ENCODE data around the gene CPN2.

Gene CPN2, protein sequence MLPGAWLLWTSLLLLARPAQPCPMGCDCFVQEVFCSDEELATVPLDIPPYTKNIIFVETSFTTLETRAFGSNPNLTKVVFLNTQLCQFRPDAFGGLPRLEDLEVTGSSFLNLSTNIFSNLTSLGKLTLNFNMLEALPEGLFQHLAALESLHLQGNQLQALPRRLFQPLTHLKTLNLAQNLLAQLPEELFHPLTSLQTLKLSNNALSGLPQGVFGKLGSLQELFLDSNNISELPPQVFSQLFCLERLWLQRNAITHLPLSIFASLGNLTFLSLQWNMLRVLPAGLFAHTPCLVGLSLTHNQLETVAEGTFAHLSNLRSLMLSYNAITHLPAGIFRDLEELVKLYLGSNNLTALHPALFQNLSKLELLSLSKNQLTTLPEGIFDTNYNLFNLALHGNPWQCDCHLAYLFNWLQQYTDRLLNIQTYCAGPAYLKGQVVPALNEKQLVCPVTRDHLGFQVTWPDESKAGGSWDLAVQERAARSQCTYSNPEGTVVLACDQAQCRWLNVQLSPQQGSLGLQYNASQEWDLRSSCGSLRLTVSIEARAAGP

DNA sequence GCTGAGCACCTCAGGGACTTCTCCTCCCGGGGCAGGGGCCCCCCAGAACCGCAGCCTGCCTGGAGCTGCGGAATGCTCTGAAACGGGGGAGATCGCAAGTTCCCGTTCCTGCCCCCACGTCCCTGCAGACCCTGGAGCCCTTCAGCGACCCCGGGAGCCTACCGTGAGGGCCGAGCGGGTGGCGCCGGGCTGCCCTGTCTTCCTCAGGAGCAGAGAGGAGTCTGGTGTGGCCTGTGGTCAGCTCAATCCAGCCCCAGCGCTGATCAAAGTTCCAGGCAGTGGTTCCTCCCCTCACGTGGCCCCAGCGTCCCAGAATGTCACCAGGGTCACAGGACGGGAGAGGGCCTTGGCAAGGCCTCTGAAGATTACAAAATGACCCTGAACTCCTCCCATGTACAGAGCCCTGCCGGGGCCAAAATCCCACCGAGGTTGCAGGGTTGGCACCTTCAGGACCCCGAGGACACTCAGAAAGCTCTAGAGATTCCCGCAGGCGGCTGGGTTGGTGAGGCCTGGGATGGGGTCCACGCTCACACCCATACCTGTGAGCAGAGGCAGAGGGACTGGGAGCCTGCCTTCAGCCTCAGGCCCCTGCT, at the start of gene CPN2:
Gene CPN2 (minus strand): TSS at position 249 of the 593 bp plus-strand sequence. CDS start 8,626 bp downstream, outside the sequence.
- no peak for DNase-seq

DNA sequence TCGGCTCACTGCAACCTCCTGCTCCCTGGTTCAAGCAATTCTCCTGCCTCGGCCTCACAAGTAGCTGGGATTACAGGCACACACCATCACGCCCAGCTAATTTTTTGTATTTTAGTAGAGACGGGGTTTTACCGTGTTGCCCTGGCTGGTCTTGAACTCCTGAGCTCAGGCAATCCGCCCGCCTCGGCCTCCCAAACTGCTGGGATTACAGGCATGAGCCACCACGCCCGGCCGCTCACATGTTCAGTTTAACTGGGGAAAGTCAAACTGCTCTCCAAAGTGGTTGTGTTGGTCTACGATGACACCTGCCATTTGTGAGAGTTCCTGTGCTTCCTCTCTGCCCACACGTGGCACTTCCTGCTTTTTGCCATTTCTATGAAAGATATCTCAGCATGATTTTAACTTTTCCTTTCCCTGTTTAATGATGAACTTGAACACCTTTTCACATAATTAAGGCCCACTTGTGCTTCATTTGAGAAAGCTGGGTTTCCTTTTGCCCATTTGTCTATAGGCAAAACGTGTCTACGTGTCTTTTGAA, 48.8 kb upstream of the CPN2 start:
- no peak for DNase-seq

DNA sequence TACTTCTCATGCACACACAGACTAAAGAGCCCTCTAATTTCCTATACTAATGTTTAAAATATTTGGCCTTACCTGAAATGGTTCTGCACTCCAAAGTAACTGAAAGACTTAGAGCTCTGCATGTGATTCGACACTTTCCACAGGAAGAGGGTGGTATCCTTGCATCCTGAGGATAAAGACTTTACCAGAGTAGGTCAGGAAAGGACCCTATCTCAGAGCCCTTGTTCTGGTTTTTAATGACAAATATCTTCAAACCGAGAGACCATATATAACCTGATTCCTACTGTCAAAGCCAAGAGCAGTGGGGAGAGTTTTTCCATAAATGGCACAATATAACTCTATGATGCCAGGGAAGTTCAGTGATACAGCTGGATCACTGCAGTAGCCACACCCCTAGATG, 48.0 kb upstream of the CPN2 start, which contains the start of gene GP5:
Gene GP5 (minus strand): TSS at position 101 of the 400 bp plus-strand sequence. CDS start 984 bp downstream, outside the sequence.
- no peak for DNase-seq

DNA sequence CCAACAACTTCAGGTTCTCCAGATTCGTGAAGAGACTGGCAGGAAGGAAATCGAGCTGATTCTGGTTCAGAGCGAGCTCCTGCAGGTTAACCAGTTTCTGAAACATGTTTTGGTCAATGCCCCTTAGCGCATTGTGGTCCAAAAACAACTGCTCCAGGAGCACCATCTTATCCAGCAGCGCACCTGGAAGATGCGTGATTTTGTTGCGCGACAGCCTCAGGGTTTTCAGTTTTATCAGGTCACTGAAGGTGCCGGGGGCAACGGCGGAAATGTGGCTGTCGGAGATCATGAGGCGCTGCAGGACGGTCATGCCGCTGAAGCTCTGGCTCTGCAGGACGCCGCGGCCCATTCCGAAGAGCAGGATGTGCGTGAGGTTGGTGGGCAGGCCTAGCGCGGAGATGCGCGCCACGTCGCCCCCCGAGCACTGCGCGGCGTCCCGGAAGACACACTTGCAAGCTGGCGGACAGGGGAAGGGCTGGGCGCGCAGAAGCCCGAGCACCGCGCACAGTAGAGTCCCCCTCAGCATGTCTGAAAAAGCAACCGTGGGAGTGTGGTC, 46.7 kb upstream of the CPN2 start:
- DNase-seq, result no peak

DNA sequence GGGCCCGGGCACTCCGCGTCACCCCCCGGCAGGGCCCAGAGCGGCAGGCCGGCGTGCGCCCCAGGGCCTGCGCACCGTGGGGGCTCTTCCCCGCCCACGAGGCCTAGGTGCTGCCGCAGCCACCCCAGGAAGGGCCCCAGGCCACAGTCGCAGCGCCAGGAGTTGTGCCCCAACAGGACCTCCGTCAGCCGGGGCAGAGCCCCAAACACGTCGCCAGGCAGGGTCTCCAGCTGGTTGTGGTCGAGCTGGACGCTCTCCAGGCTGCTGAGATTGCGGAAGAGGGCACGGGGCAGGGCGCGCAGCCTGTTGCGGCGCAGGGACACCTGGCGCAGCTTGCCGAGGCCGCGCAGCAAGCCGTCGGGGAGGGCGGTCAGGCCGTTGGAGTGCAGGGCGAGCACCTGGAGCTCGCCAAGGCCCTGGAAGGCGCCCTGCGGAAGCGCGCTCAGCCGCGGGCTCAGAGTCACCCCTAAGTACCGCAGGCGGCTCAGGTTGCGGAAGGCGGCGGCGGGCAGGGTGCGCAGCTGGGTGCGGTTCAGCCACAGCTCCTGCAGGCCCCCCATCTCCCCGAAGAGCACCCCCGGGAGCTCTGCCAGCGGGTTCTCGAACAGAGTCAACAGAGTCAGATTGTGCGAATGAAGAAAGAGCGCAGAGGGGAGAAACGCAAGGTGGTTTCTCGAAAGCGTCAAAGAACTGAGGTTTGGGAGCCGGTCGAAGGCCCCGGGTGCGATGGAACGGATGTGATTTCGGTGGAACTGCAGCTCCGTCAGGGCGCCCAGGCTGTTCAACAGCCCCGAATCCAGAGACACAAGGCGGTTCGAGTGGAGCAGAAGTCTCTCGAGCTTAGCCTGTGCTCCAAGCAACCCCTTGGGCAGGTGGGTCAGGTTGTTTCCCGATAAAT, 46.0 kb upstream of the CPN2 start:
- no peak for DNase-seq

DNA sequence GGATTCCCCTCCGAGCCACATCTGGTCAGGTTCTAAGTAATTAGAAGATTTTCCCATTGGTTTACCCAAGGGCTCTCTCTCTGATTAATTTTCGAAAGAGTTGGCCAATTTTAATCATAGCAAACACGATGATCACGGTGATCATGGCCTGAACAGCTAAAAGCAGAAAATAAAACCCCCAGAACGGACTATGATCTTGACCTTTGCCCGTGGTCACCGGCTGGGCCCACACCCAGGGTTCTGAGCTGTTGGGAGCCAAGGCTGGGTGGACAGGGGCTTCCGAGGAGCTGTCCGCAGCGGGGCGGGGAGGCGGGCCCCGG, 45.4 kb upstream of the CPN2 start:
- no peak for DNase-seq

DNA sequence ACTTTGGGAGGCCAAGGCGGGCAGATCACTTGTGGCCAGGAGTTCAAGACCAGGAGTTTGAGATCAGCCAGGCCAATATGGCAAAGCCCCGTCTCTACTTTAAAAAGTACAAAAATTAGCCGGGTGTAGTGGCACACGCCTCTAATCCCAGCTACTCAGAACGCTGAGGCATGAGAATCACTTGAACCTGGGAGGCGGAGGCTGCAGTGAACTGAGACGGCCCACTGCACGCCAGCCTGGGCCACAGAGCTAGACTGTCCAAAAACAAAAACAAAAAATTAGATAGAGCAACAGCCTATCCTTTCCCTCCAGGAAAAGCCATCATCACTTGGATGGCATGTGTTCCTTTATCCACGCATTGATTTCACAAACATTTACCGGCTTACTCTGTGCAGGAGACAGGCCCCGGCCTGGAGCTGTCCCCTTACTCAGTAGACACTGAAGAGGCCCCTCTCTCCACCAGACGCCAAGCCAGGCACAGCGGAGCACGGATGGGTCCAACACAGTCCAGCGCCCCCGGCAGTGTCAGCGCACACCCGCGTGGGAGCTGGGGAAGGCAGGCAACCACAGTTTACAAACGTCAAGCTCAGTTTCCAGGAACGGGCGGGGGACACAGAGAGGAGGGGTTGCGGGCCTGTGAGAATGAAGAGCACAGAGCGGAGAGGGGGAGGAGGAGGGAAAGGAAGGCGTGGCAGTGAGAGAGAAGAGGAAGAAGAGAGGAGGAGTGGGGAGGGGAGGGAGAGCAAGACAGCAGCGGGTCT, 44.8 kb upstream of the CPN2 start:
- no peak for DNase-seq

DNA sequence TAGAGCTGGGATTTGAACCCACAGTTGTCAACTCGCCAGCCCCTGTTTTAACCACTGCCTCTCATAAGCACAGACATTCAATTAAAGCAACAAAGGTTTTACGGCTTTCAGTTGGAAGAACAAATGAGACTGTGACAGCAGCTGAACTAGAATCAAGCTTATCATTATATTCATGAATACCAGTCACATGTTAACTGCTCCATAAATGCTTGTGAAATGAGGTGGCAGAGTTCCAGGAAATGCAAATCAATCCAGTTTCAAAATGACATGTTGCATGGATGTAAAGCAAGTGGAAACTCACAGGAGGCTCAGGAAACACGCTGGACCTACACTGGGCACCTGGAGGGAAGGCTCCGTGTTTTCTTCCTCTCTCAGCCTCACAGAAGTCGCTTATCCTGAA, 44.1 kb upstream of the CPN2 start:
- peak; percentile 36 for DNase-seq

DNA sequence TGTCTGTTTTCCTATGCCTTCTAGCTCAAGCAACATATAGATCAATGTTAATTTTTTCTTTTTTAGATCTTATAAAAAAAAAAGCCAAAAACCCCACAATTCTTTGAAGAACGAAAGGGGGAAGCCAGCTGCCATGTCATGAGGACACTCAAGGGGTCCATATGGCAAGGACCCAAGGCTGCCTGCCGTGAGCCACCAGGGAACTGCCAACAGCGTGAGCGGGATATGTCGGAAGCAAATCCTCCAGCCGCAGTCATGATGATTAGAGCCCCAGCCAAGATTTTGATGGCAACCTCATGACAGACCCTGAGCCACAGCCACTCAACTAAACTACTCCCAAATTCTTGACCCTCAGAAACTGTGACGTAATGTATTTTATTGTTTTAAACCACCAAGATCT, 41.4 kb upstream of the CPN2 start:
- no peak for DNase-seq

DNA sequence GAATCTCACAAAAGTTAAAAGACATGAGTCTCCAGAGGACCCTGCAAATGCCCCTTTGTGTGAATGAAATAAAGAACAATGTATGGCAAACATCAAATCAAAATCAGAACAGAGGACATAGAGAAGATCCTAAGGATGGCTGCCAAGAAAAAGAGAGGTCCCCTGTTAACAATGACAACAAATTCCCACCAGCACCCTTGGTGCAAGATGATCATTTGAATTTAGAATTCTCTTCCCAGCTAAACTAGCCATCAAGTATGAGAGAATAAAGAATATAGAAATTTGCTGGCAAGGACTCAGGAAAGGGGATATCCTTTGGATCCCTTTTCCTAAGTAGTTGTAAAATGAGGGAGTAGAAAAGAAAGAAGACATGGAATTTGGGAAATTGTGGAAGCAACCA, 39.7 kb upstream of the CPN2 start:
- DNase-seq, result no peak

DNA sequence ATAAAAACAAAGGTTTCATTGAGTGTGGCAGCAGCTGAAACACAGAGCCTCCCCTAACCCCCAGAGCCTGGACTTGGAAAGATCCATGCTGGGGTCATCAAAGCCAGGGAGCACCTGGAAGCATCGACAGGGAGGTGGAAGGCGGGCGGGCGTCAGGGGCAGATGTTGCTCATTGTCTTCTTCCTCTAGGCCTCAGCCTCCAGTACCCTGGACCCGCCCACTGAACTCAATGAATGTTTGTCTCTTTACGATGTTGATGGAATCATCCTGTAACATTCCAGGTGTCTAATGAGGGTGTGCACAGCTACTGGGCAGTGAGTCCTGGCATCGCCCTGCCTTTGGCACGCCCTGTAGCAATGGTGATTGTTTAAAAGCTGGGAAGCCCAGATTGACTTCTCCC, 38.1 kb upstream of the CPN2 start:
- no peak for DNase-seq

DNA sequence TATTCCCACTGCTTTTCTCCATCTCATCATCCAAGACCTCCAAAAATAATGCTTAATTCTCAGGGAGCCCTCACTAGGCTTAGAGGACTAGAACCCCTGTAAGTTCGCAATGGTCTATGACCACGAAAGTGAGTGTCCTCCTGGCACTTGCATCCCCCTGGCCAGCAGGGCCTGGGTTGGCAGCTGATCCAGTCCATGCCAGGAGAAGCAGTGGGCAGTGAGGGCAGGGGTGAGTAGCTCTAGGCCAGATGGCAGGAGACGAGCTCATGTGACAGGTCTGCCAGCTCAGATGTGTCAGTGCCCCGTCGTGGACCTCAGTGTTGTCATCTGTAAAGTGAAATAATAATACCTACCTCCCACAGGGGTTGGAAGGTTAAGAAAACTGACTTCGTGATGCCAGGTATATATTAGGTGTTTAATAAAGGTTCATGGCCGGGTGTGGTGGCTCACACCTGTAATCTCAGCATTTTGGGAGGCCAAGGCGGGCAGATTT, 36.8 kb upstream of the CPN2 start:
- no peak for DNase-seq

DNA sequence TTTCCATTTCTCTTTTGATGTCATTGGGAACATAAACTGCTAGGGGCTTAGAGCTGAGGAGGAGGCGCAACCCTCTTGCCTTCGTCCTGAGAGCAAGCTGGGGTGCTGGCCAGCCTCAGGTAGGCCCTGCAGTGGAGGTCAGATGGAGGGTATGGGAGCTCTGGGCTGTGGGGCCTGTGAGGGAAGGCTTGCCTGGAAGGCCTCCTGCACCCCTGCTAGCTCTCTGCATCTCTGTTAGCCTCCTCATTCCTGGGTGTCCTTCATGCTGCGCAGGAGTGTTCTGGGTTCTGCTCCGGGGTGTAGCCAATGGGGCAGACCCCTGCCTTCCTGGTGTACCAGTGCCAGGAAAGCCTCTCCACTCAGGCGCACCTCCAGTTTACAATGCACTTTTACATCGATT, 36.1 kb upstream of the CPN2 start:
- DNase-seq, result no peak

DNA sequence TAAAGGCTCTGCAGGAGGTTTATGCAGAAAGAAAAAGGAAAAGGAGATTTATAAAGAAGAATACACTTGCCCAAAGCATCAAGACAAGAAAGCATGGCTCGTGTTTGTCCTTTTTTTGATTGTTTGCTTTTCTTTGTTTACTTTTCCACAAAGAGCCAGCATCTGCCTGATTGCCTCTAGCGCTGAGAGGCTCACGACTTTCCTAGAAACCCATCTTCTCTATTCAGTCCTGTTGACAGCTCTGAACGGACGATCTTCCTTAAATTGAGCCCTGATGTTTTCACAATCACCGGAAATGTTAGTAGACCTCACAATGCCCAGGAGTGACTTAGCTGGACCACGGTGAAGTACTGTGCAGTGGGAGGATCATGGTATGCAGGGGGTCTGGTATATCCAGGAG, 35.5 kb upstream of the CPN2 start:
- no peak for DNase-seq

DNA sequence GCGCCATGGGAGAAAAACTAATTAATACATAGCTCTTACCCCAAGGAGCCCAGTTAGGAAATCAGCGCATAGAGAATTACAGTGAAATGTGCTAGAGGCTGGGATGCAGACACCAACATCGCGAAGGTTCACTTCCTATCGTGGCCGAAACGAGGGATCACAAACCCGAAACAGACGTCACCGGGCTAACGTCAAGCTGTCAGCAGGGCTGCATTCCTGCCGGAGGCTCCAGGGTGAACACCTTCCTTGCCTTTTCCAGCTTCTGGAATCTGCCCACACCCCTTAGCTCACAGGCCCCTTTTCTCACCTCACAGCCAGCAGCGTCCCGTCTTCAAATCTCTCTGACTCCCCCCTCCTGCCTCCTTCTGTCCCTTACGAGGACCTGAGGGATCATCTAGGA, 34.9 kb upstream of the CPN2 start:
- DNase-seq, result no peak

DNA sequence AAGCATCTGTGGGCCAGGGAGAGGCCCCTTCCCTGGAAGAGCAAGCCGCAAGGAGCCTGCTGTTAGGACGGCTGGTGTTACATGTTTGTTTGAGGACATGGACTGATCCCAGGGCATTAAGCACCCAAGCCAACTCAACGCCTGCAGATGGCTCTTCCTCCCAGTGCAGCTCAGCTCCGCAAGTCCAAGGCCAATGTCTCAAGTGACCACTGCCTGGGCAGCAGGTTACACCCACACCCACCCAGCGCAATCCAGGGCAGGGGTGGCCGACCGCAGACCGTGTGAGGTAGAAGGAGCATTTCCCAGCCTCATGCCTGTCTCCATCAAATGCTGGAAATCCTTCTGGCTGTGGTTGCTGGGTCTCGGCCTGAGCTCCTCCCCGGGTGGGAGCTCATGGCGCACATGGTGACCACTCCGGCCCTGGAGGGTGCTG, 33.5 kb upstream of the CPN2 start:
- no peak for DNase-seq

DNA sequence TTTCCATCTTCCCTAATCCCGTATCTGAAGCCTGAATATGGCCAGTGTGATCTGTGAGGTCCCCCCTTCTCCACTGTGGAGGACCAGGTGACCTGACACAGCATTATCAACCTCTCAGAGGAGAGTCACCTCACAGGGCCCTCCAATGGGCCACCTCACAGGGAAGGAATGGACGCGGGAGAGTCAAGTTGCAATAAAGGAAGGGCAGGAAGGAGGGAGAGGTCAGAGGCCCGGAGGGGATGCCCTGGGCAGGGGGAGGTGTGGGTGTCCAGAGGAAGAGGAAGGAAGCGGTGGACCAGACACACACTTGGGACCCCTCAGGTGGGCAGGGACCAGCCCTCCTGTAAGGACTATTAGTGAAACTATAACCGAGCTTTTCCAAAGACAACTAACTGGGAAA, 33.0 kb upstream of the CPN2 start:
- DNase-seq, result no peak

DNA sequence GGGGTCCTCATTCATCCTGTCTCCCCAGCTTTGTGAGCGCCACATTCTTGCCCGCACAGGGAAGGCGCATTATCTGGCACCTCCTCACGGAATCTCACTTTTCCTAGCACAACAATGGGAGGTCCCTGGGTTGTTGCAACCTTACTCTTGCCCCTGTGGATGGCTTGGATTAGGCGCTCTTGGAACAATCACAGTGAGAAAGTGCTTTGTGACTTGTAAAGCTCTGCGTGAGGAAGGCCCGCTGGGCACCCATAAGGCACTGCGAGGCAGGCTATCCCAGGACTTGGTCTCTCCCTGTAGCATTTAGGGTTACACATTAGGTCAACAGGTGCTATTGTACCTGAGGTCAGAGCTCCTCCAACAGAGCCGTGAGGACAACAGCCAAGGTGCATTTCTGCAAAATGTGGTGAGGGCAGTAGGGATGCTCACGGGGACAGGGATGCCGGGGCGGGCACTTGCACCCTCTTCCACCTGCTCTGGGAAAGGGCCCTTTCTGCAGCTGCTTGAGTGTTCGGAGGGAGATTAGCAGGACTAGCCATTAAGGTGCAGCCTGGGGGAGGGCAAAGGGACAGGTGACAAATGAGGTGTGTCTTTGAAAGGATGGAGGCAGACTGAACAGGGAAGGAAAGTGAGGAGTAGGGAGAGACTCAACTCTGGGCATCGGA, 32.3 kb upstream of the CPN2 start:
- no peak for DNase-seq

DNA sequence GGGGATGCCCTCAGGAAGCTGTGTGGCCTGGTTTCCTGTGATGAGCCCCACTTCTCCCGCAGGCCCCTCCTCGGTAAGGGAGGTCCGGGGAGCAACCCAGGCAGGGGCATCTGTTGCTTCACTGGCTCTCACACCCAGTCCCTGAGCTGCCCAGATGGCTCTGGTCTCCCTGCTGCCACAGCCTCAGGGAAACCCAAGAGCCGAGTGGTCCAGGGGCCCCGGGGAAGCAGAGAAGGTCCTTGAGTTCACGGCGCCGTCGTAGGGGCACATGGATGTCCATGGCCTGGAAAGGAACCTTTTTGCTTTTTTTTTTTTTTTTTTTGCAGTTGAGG, 31.7 kb upstream of the CPN2 start:
- DNase-seq, result no peak

DNA sequence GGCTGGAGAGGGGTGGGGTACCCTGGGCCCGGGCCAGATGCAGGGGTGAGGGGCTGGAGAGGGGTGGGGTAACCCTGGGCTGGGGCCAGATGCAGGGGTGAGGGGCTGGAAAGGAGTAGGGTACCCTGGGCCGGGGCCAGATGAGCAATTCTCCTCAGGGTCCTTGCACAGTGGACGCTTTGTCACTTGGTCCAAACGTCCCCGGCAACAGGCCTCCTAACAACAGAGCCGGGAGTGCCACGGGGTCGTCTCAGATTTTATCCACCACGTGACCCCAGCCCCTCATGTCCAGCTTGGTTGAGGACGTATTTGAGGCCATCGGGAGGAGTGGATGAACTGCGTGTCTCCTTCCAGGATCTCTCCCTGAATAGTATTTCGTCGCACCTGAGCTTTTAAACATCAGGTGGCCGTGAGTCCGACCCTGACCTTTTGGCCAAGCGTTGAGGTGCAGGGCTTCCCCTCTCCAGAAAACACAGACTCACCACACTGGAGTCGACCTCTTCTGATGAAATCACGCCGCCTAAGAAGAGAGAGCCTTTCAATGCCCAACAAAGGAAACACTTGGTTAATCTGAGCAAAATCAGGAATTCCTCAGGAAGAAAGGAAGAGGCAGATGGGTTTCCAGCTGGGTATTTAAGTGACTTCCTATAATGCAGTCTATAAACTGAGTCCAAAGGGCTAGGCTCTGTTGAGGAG, 31.2 kb upstream of the CPN2 start:
- no peak for DNase-seq

DNA sequence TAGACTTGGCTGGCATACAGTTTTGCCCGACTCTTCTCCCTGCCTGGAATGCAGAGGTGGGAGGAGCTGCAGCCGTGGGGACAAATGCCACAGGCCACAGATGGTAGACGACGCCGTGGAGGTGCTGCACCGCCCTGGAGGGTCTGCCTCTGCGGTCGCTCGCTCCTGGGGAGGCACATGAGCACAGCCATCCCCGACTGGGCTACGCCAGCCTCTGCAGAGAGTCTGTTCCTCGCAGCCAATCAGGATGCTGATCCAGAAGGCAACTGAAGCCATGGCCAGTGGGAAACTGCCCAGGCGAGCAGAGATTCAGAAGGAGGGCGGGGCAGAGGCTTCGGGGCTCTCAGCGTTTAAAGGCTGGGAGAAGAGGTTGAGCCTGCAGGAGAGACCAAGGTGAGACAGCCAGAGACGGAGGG, 30.3 kb upstream of the CPN2 start:
- DNase-seq, result no peak
